ENCODE measurements around the gene FUBP1. TPM values are rescaled to one million over a fixed set of nuclear protein-coding genes. Genes with fewer than 3 reads are reported as not detected.

FUBP1 gene
- total RNA-seq, 2 donors from 2014 or later, result 45.8 to 49.3 TPM

- peaks cover 54% of the 10 kb centered on the region for H3K36me3 ChIP-seq
- H3K27ac ChIP-seq, result no peak overlapping the region
- DNase-seq (ENCODE audit: low spot score), result no peak
- no peaks in the 10 kb centered on the region for H3K27me3 ChIP-seq
- no peak for TF ChIP-seq CTCF (IDR thresholded peaks at IDR 0.05)
- H3K4me1 ChIP-seq, result no peaks in the 10 kb centered on the region
- no peak overlapping the region for H3K4me3 ChIP-seq
- no peaks in the 10 kb centered on the region for H3K9me3 ChIP-seq
Observed at GRCh38 chr1:77951328-77951727, 27.5 kb downstream of the FUBP1 start.

DNA sequence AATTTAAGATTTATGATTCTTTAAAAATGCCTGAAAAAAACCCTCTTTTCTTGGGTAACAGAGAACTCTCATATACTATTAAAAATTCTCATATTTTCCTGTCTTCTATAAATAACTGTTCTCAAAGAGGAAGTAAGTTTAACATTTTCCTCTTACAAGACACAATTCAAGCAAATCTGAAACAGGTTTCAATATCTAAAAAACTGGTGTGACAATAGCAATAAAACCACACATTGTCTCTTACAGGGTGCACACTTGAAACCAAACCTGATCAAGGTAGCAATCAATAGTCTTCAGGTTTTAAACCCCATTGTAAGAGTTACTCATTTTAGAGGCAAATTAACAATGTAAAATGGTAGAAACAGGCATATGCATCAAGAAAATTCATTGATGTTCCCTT lies 28.0 kb downstream of the FUBP1 start:
- no peak for TF ChIP-seq CTCF (IDR thresholded peaks at IDR 0.05)
- no peak for DNase-seq (ENCODE audit: low spot score)
- peaks cover 50% of the 10 kb centered on the region for H3K36me3 ChIP-seq
- no peak overlapping the region for H3K4me3 ChIP-seq
- H3K9me3 ChIP-seq, result no peaks in the 10 kb centered on the region
- H3K4me1 ChIP-seq, result no peaks in the 10 kb centered on the region
- no peak overlapping the region for H3K27ac ChIP-seq
- H3K27me3 ChIP-seq, result no peaks in the 10 kb centered on the region

GRCh38 chr1:77948841-77949424 lies 29.9 kb downstream of the FUBP1 start:
- Histone ChIP-seq H3K27ac (no peak overlapping the region), H3K36me3 (peaks cover 50% of the 10 kb centered on the region), H3K4me1 (no peaks in the 10 kb centered on the region), H3K4me3 (no peak overlapping the region), H3K9me3 (no peaks in the 10 kb centered on the region), H3K27me3 (no peaks in the 10 kb centered on the region)
- TF ChIP-seq CTCF (IDR thresholded peaks at IDR 0.05), result peak in 1 of 2 donors; percentile 40
- no peak for DNase-seq (ENCODE audit: low spot score)

DNA sequence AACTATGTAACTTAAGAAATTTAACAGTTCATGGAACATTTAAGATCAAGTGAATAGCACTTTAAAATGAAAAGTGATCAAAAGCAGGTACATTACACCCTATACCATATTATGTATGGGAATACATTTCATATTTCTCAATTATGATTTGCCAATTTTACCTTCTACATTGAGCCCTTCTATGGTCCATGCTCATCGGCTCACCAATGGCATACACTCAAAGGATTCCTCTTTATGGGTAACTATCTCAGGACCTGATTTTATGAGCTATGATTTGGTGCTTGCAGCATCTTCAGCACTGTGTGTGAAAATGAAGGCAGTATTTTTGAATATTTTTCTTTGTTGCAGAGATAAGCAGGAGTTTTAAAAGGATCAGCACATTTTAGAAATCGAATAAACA lies 33.5 kb downstream of the FUBP1 start:
- H3K4me3 ChIP-seq, result no peak overlapping the region
- H3K9me3 ChIP-seq, result no peaks in the 10 kb centered on the region
- DNase-seq (ENCODE audit: low spot score), result no peak
- H3K36me3 ChIP-seq, result peaks cover 68% of the 10 kb centered on the region
- H3K4me1 ChIP-seq, result no peaks in the 10 kb centered on the region
- no peaks in the 10 kb centered on the region for H3K27me3 ChIP-seq
- TF ChIP-seq CTCF (IDR thresholded peaks at IDR 0.05), result no peak
- no peak overlapping the region for H3K27ac ChIP-seq

GRCh38 chr1:77942400-77943140 lies 36.3 kb downstream of the FUBP1 start:
- no peak overlapping the region for H3K4me3 ChIP-seq
- H3K36me3 ChIP-seq, result peaks cover 89% of the 10 kb centered on the region
- no peaks in the 10 kb centered on the region for H3K4me1 ChIP-seq
- no peaks in the 10 kb centered on the region for H3K27me3 ChIP-seq
- no peak for DNase-seq (ENCODE audit: low spot score)
- H3K9me3 ChIP-seq, result no peaks in the 10 kb centered on the region
- no peak overlapping the region for H3K27ac ChIP-seq
- no peak for TF ChIP-seq CTCF (IDR thresholded peaks at IDR 0.05)
